LNCaP clone FGC (cell line): ENCODE results near the gene REEP6.
"Not testable (repeated sequence)": the region's sequence is repeated elsewhere in the genome, so short reads cannot be mapped to it uniquely, and the experiment has no call there.

Source experiments
- DNase-seq: peaks from one replicate; pipeline ENCODE4 v3.0.0-alpha.2; 2011; ENCODE audit warnings: low read depth
- H3K4me3 ChIP-seq: 2 replicates; pipeline ENCODE4 v1.5.1; 2011; ENCODE audit warnings: mild to moderate bottlenecking, low read depth, low read length, control low read depth
- CTCF ChIP-seq: IDR thresholded peaks from 2 replicates; pipeline ENCODE4 v1.5.1; 2012; ENCODE audit warnings: mild to moderate bottlenecking; ENCODE audit not compliant: control insufficient read depth, insufficient read depth; ENCODE audit errors: extremely low read depth

REEP6 gene

GRCh38 chr19:1526979-1527649 lies 36.1 kb downstream of the REEP6 start:
- no peak for TF ChIP-seq CTCF
- H3K4me3 ChIP-seq, result no peak overlapping the region
- DNase-seq, result no peak

GRCh38 chr19:1527650-1528309 lies 36.8 kb downstream of the REEP6 start:
- no peak for TF ChIP-seq CTCF
- no peak overlapping the region for H3K4me3 ChIP-seq
- DNase-seq, result no peak

- no peak for TF ChIP-seq CTCF
- H3K4me3 ChIP-seq, result no peak overlapping the region
- no peak for DNase-seq
These were observed 37.8 kb downstream of the REEP6 start for GRCh38 chr19:1528596-1529429.

GRCh38 chr19:1529430-1529816 lies 38.4 kb downstream of the REEP6 start:
- no peak for DNase-seq
- TF ChIP-seq CTCF, result no peak
- no peak overlapping the region for H3K4me3 ChIP-seq

GRCh38 chr19:1530856-1531255 lies 39.9 kb downstream of the REEP6 start:
- not testable (repeated sequence) for DNase-seq, H3K4me3 ChIP-seq

- H3K4me3 ChIP-seq, result no peak overlapping the region
- no peak for TF ChIP-seq CTCF
- no peak for DNase-seq
These were observed 40.6 kb downstream of the REEP6 start for GRCh38 chr19:1531587-1531986.

- TF ChIP-seq CTCF, result no peak
- H3K4me3 ChIP-seq, result no peak overlapping the region
- DNase-seq, result no peak
These were observed 41.0 kb downstream of the REEP6 start for GRCh38 chr19:1532003-1532402.
